H1 (cell line): ENCODE results near the gene SAMD15. TPM values are rescaled to one million over a fixed set of nuclear protein-coding genes. Genes with fewer than 3 reads are reported as not detected.

ENCODE experiments used
- CTCF ChIA-PET: fragments of 300-600 bp; sonication (Branson Sonifier 250); formaldehyde crosslinking; loops from one replicate; lab custom pipeline; 2021; ENCODE audit not compliant: partially characterized antibody; lab: Charles Lee
- POLR2A ChIA-PET: fragments of 300-600 bp; sonication (Branson Sonifier 250); formaldehyde crosslinking; loops from one replicate; lab custom pipeline; 2021; ENCODE audit warnings: inconsistent platforms; ENCODE audit not compliant: partially characterized antibody; lab: Charles Lee
- DNase-seq, 2 experiments: peaks; one replicate each; pipeline versions ENCODE4 v3.0.0 to v3.0.0-alpha.2; 2010 to 2022; ENCODE audit warnings: low spot score in 2 of 2, low read depth in 1 of 2, mixed read lengths in 1 of 2
- FAIRE-seq: peaks from 2 replicates; lab custom pipeline; 2011; peaks lifted over from hg19 to GRCh38; lab: Jason Lieb, UNC
- H2AFZ ChIP-seq: 2 replicates; pipeline ENCODE4 v1.8.1; 2012; ENCODE audit warnings: low read length, inconsistent platforms
- H2AK5ac ChIP-seq: 2 replicates; pipeline ENCODE4 v1.6.1; 2013; ENCODE audit warnings: low read depth, low read length
- H2BK120ac ChIP-seq: replicated peaks from 2 replicates; pipeline ENCODE3; 2013; ENCODE audit warnings: low read depth, low read length, inconsistent platforms
- H2BK12ac ChIP-seq: 2 replicates; pipeline ENCODE4 v1.6.1; 2013; ENCODE audit warnings: low read depth, low read length
- H2BK15ac ChIP-seq: 2 replicates; pipeline ENCODE4 v1.6.1; 2013; ENCODE audit warnings: low read length
- H2BK20ac ChIP-seq: 2 replicates; pipeline ENCODE4 v1.6.1; 2013; ENCODE audit warnings: low read length
- H2BK5ac ChIP-seq: 2 replicates; pipeline ENCODE4 v1.6.1; 2013; ENCODE audit warnings: low read depth, low read length
- H3K14ac ChIP-seq: 2 replicates; pipeline ENCODE4 v1.6.1; 2013; ENCODE audit warnings: inconsistent platforms; ENCODE audit not compliant: insufficient read length
- H3K18ac ChIP-seq: 2 replicates; pipeline ENCODE4 v1.6.1; 2013; ENCODE audit warnings: low read length; ENCODE audit errors: extremely low read depth
- H3K23ac ChIP-seq: 2 replicates; pipeline ENCODE4 v1.6.1; 2013; ENCODE audit warnings: inconsistent platforms; ENCODE audit not compliant: insufficient read length
- H3K23me2 ChIP-seq: 2 replicates; pipeline ENCODE4 v1.6.1; 2013; ENCODE audit warnings: low read depth, low read length
- H3K27ac ChIP-seq: 2 replicates; pipeline ENCODE4 v1.6.1; 2011; ENCODE audit warnings: low read depth, low read length, inconsistent platforms
- H3K27me3 ChIP-seq, 4 experiments: replicated peaks in 1 of 4; 1 replicate in 1 of 4; 2 replicates in 3 of 4; pipeline versions ENCODE4 v1.6.1 to v1.8.1; 2011 to 2013; ENCODE audit warnings: low read length in 3 of 4, mild to moderate bottlenecking in 3 of 4, inconsistent platforms in 2 of 4, mixed read lengths in 2 of 4, moderate library complexity in 1 of 4; ENCODE audit not compliant: control insufficient read depth in 3 of 4, insufficient read depth in 3 of 4; ENCODE audit errors: extremely low read depth in 1 of 4
- H3K36me3 ChIP-seq, 4 experiments: 2 replicates each; pipeline versions ENCODE4 v1.6.1 to v1.8.1; 2011 to 2013; ENCODE audit warnings: mild to moderate bottlenecking in 4 of 4, low read length in 3 of 4, moderate library complexity in 2 of 4, control low read depth in 1 of 4, inconsistent platforms in 1 of 4; ENCODE audit not compliant: insufficient read depth in 4 of 4, control insufficient read depth in 2 of 4
- H3K4ac ChIP-seq: replicated peaks from 2 replicates; pipeline ENCODE3; 2013; ENCODE audit warnings: low read length, low read depth, mixed read lengths, inconsistent platforms; ENCODE audit not compliant: insufficient read length
- H3K4me1 ChIP-seq, 4 experiments: replicated peaks in 1 of 4; 1 replicate in 1 of 4; 2 replicates in 3 of 4; pipeline versions ENCODE4 v1.6.1 to v1.8.1; 2011 to 2013; ENCODE audit warnings: low read length in 3 of 4, inconsistent platforms in 2 of 4, mixed read lengths in 1 of 4; ENCODE audit not compliant: insufficient read depth in 4 of 4, control insufficient read depth in 3 of 4
- H3K4me2 ChIP-seq, 2 experiments: 2 replicates each; pipeline versions ENCODE4 v1.6.1 to v1.8.1; 2011 to 2013; ENCODE audit warnings: low read depth in 2 of 2, low read length in 2 of 2, control low read depth in 1 of 2, inconsistent platforms in 1 of 2, mild to moderate bottlenecking in 1 of 2; ENCODE audit not compliant: insufficient read depth in 1 of 2
- H3K4me3 ChIP-seq, 4 experiments: fragments of 200-600, 300-600 bp in 1 of 4; sonication (generic), shearing (Covaris generic), sonication (Bioruptor Twin) in 1 of 4; 2 replicates each; pipeline versions ENCODE4 v1.5.1 to v1.8.1; 2011 to 2016; ENCODE audit warnings: low read length in 4 of 4, low read depth in 3 of 4, control low read depth in 2 of 4, inconsistent platforms in 2 of 4, mild to moderate bottlenecking in 2 of 4, mixed read lengths in 1 of 4, moderate library complexity in 1 of 4; ENCODE audit not compliant: insufficient read depth in 2 of 4; ENCODE audit errors: extremely low read depth in 1 of 4
- H3K56ac ChIP-seq: replicated peaks from 2 replicates; pipeline ENCODE3; 2013; ENCODE audit warnings: low read depth, mild to moderate bottlenecking, mixed read lengths, low read length, inconsistent platforms; ENCODE audit not compliant: insufficient read length
- H3K79me1 ChIP-seq: 2 replicates; pipeline ENCODE4 v1.6.1; 2013; ENCODE audit warnings: low read depth, low read length, control low read depth
- H3K79me2 ChIP-seq, 2 experiments: 2 replicates each; pipeline versions ENCODE4 v1.6.1 to v1.8.1; 2012 to 2013; ENCODE audit warnings: low read length in 2 of 2, mild to moderate bottlenecking in 2 of 2, inconsistent platforms in 1 of 2; ENCODE audit not compliant: insufficient read depth in 2 of 2, control insufficient read depth in 1 of 2
- H3K9ac ChIP-seq, 4 experiments: replicated peaks in 1 of 4; 1 replicate in 1 of 4; 2 replicates in 3 of 4; pipeline versions ENCODE4 v1.6.1 to v1.8.1; 2011 to 2013; ENCODE audit warnings: low read depth in 3 of 4, low read length in 3 of 4, control low read depth in 2 of 4, mild to moderate bottlenecking in 2 of 4, moderate library complexity in 2 of 4, inconsistent platforms in 1 of 4; ENCODE audit errors: extremely low read depth in 1 of 4
- H3K9me3 ChIP-seq, 2 experiments: 2 replicates each; pipeline versions ENCODE4 v1.6.1 to v1.8.1; 2012 to 2013; ENCODE audit warnings: mild to moderate bottlenecking in 2 of 2, moderate library complexity in 2 of 2, control low read depth in 1 of 2, inconsistent platforms in 1 of 2, low read depth in 1 of 2, low read length in 1 of 2, mixed read lengths in 1 of 2; ENCODE audit not compliant: insufficient read depth in 2 of 2
- H4K20me1 ChIP-seq, 2 experiments: replicated peaks in 1 of 2; 2 replicates each; pipeline versions ENCODE3 to v1.8.1; 2011 to 2013; ENCODE audit warnings: inconsistent platforms in 2 of 2, low read length in 2 of 2, mild to moderate bottlenecking in 1 of 2; ENCODE audit not compliant: insufficient read depth in 2 of 2, control insufficient read depth in 1 of 2
- H4K5ac ChIP-seq: 2 replicates; pipeline ENCODE4 v1.6.1; 2013; ENCODE audit warnings: low read length, low read depth, mixed read lengths, inconsistent platforms; ENCODE audit not compliant: insufficient read length
- H4K8ac ChIP-seq: 2 replicates; pipeline ENCODE4 v1.8.0; 2013; ENCODE audit warnings: mild to moderate bottlenecking, moderate library complexity, low read length, inconsistent platforms; ENCODE audit not compliant: insufficient read depth; ENCODE audit errors: extremely low read depth
- H4K91ac ChIP-seq: replicated peaks from 2 replicates; pipeline ENCODE3; 2013; ENCODE audit warnings: low read length, mixed read lengths, inconsistent platforms; ENCODE audit not compliant: insufficient read length
- CBX5 ChIP-seq: fragments of 300-800, 300-1000 bp; sonication (generic); IDR thresholded peaks from 2 replicates; pipeline ENCODE4 v1.7.1; 2016; ENCODE audit warnings: antibody characterized with exemption, low read length, low read depth
- JUN ChIP-seq: IDR thresholded peaks from 2 replicates; pipeline ENCODE4 v1.6.1; 2011; ENCODE audit warnings: low read depth, mild to moderate bottlenecking, improper control_type of control experiment, low read length
- TAF7 ChIP-seq: optimal IDR thresholded peaks from 2 replicates; pipeline ENCODE3; 2011; ENCODE audit warnings: low read depth, mild to moderate bottlenecking, inconsistent platforms, low read length, moderate library complexity, borderline replicate concordance
- WGBS, 2 experiments: shearing (Covaris generic) in 1 of 2; methylation state at CpG; one replicate each; pipeline versions ENCODE4 v1.1.6 to v1.1.7; 2013 to 2015; ENCODE audit warnings: low lambda C conversion rate in 2 of 2, mixed read lengths in 2 of 2, inconsistent platforms in 1 of 2, low coverage in 1 of 2, missing lambda C conversion rate in 1 of 2; ENCODE audit not compliant: insufficient replicate concordance in 2 of 2, insufficient coverage in 1 of 2, insufficient read length in 1 of 2; ENCODE audit errors: extremely low coverage in 1 of 2, missing lambda C conversion rate in 1 of 2; 5-methylcytosine and 5-hydroxymethylcytosine counted together
- polyA plus RNA-seq, 7 experiments: library from polyadenylated mRNA; depleted of rRNA in 3 of 7; stranded (reverse) in 5 of 7; unstranded in 2 of 7; fragments of >200 nt in 5 of 7; fragments of 200-250 nt in 2 of 7; gene quantifications; 1 replicate in 5 of 7; 2 replicates in 1 of 7; 4 replicates in 1 of 7; pipeline versions ENCODE4 v1.2.1 to v1.2.3, GENCODE V29; 2011 to 2013; ENCODE audit warnings: missing spikeins in 2 of 7, mixed read lengths in 2 of 7
- total RNA-seq: library from RNA; stranded (reverse); fragmentation: NEBNext Ultra II Directional; extraction: Animal tissue kit (Norgen Biotek cat#: 25700); gene quantifications from 2 replicates; pipeline ENCODE4 v1.2.1, GENCODE V29; 2021

Gene SAMD15
- total and polyA plus RNA-seq, 2 of the 8 experiments (the other 6 are each of a cell fraction or from before 2014, with no cell fraction given): 0.17 to 1.0 TPM

DNA sequence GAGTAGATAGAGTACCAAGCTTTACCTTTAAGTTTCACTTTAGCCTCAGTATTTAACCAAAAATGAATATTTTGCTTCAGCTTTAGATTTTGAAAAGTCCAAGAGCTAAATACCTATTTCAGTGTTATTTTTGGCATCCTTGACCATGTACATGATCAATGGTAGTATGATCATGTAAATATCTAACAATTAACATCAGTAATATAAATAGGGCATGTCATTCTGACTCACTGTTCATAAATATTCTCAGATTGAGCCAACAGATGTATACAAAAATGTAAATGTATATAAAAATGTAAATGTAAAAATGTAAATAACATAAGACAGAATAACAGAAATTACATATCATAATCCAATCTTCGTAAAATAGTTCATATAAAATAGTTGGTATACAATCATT, 61.4 kb downstream of the SAMD15 start:
- ChIA-PET POLR2A (interaction anchor here (1.1 kb wide), 1 partner anchor 19 kb away, joined by 3 read pairs; the partner anchor contains the start of genes AHSA1 and VIPAS39), CTCF (interaction anchor here (0.9 to 1.5 kb wide), 3 partner anchors 21 to 329 kb away, joined by 3 to 6 read pairs (median 5); no protein-coding TSS in a partner anchor)
- Histone ChIP-seq H3K4me3 (no peak overlapping the region), H3K27ac (no peak overlapping the region), H3K56ac (no peak overlapping the region), H3K23ac (no peak overlapping the region), H3K27me3 (no peaks in the 10 kb centered on the region), H2BK20ac (no peak overlapping the region), H4K91ac (no peak overlapping the region), H2AK5ac (no peak overlapping the region), H3K9ac (no peak overlapping the region), H3K79me2 (no peaks in the 10 kb centered on the region), H3K18ac (no peak overlapping the region), H4K5ac (no peak overlapping the region), H2BK120ac (no peak overlapping the region), H4K20me1 (peaks cover 0 to 2% of the 10 kb centered on the region in 2 experiments), H3K14ac (no peak overlapping the region), H3K9me3 (no peaks in the 10 kb centered on the region), H3K23me2 (no peaks in the 10 kb centered on the region), H3K79me1 (no peaks in the 10 kb centered on the region), H3K4ac (no peak overlapping the region), H4K8ac (no peak overlapping the region), H2BK15ac (no peak overlapping the region), H3K4me1 (no peaks in the 10 kb centered on the region), H2AFZ (no peak overlapping the region), H3K36me3 (peaks cover 3 to 31% (median 22%) of the 10 kb centered on the region in 4 experiments; a peak in 6 of 8 replicates), H2BK5ac (no peak overlapping the region), H2BK12ac (no peak overlapping the region), H3K4me2 (no peak overlapping the region)
- FAIRE-seq: no peak
- WGBS, 2 experiments: 91% methylated on average over 1 of the region's 1 CpG; no CpG with 5 or more reads in 1 of the 2 experiments
- no peak for TF ChIP-seq JUN
- TF ChIP-seq TAF7: no peak
- no peak for TF ChIP-seq CBX5
- DNase-seq: no peak
